Panc1 (cell line): ENCODE data around the gene MX1. TPM values are rescaled to one million over a fixed set of nuclear protein-coding genes. Genes with fewer than 3 reads are reported as not detected.

ENCODE experiments used
- ATAC-seq: fragments of 200-7000 bp; cut with Tn5 transposase; 2 replicates; pipeline ENCODE4 v1.9.1; 2020; ENCODE audit warnings: mild to moderate bottlenecking, moderate library complexity
- BruUV-seq: library from RNA; stranded (reverse); fragments of 400-500 nt; replicated peaks from 2 replicates; lab custom pipeline; 2021; lab: Mats Ljungman, UMichigan
- CTCF ChIA-PET: fragments of 300-600 bp; sonication (Branson Sonifier 250); formaldehyde crosslinking; loops from one replicate; lab custom pipeline; 2022; ENCODE audit warnings: antibody characterized with exemption; lab: Charles Lee
- POLR2A ChIA-PET: fragments of 300-600 bp; sonication (Branson Sonifier 250); formaldehyde crosslinking; loops from one replicate; lab custom pipeline; 2022; ENCODE audit warnings: antibody characterized with exemption; lab: Charles Lee
- DNase-seq: peaks from one replicate; pipeline ENCODE4 v3.0.0-alpha.2; 2010; ENCODE audit warnings: low read depth, low spot score
- H3K27ac ChIP-seq: 2 replicates; pipeline ENCODE4 v1.5.1; 2011; ENCODE audit warnings: mild to moderate bottlenecking, low read length, inconsistent platforms
- H3K27me3 ChIP-seq: fragments of 200-500 bp; sonication (Bioruptor generic); 2 replicates; pipeline ENCODE4 v1.6.0; 2014; ENCODE audit warnings: low read length, inconsistent platforms; ENCODE audit not compliant: control insufficient read depth, insufficient read depth
- H3K36me3 ChIP-seq: fragments of 200-500 bp; sonication (Bioruptor generic); 2 replicates; pipeline ENCODE4 v1.5.1; 2014; ENCODE audit warnings: inconsistent platforms, mild to moderate bottlenecking, low read length, moderate library complexity; ENCODE audit not compliant: control insufficient read depth, insufficient read depth
- H3K4me1 ChIP-seq: 2 replicates; pipeline ENCODE4 v1.5.1; 2011; ENCODE audit warnings: inconsistent platforms, mild to moderate bottlenecking, low read length, moderate library complexity; ENCODE audit not compliant: control insufficient read depth, insufficient read depth
- H3K4me3 ChIP-seq, 2 experiments: 2 replicates each; pipeline ENCODE4 v1.5.1; 2011 to 2012; ENCODE audit warnings: low read depth in 2 of 2, low read length in 2 of 2, mild to moderate bottlenecking in 2 of 2, inconsistent platforms in 1 of 2, moderate library complexity in 1 of 2
- H3K9me3 ChIP-seq: fragments of 200-500 bp; sonication (Bioruptor generic); 2 replicates; pipeline ENCODE4 v1.5.1; 2014; ENCODE audit warnings: low read depth, mild to moderate bottlenecking, inconsistent platforms, low read length, moderate library complexity; ENCODE audit not compliant: control insufficient read depth, insufficient read depth
- POLR2AphosphoS5 ChIP-seq: IDR thresholded peaks from 2 replicates; pipeline ENCODE4 v1.6.1; 2012; ENCODE audit warnings: mild to moderate bottlenecking, low read depth, low read length, moderate library complexity
- SIN3A ChIP-seq: IDR thresholded peaks from 2 replicates; pipeline ENCODE4 v1.6.1; 2012; ENCODE audit warnings: low read depth, mild to moderate bottlenecking, low read length, moderate library complexity, borderline replicate concordance; ENCODE audit not compliant: insufficient read depth
- TCF7L2 ChIP-seq: IDR thresholded peaks from 2 replicates; pipeline ENCODE4 v1.6.1; 2011; ENCODE audit warnings: mild to moderate bottlenecking, low read depth, low read length, inconsistent platforms
- in situ Hi-C: cut with HindIII; loops from 2 replicates; pipeline ENCODE4 v1.10.0; 2016; ENCODE audit warnings: low sequenced_read_pairs, low pct_unique_long_range_greater_than_20kb
- intact Hi-C: fragments of 100-400 bp; cut with micrococcal nuclease; formaldehyde crosslinking; loops from one replicate; pipeline ENCODE4 v1.10.0; 2022; ENCODE audit not compliant: unreplicated experiment
- total RNA-seq: library from RNA; stranded (reverse); gene quantifications from one replicate; pipeline ENCODE4 v1.2.1, GENCODE V29; 2021; ENCODE audit not compliant: unreplicated experiment
- TF ChIP-seq, protein P1 (sequence below): fragments of 450-650 bp; IDR thresholded peaks from 2 replicates; pipeline ENCODE4 v1.5.1; 2017; ENCODE audit warnings: mild to moderate bottlenecking
- TF ChIP-seq, protein P2 (sequence below), 2 experiments: IDR thresholded peaks; 2 replicates each; pipeline ENCODE4 v1.6.1; 2011 to 2012; ENCODE audit warnings: low read depth in 2 of 2, control low read depth in 1 of 2, low read length in 1 of 2, mild to moderate bottlenecking in 1 of 2, moderate library complexity in 1 of 2; ENCODE audit not compliant: insufficient read depth in 1 of 2

Gene MX1
- total RNA-seq, 1 experiment from 2014 or later = 7.8 TPM

DNA sequence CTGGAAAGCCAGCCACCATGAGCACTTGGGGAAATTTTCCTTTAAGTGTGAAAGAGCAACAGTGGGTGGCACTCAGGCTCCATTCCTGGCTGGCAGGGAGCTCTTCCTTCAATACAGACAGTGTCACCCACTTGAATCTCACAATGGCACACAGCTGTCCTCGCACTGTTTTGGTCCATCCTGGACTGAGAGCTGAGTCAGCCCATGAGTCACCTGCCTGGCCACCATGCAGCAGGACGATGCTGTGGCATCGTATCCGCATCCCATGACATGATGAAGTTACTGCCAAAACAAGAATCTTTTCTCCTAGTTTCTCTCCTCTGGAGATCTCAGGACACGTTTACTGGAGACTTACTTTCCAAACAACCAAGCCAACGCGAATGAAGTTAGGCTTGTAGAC is 75.9 kb downstream of the MX1 start:
- TF ChIP-seq SIN3A (no peak), POLR2AphosphoS5 (no peak), TCF7L2 (no peak)
- TF ChIP-seq, protein P1, sequence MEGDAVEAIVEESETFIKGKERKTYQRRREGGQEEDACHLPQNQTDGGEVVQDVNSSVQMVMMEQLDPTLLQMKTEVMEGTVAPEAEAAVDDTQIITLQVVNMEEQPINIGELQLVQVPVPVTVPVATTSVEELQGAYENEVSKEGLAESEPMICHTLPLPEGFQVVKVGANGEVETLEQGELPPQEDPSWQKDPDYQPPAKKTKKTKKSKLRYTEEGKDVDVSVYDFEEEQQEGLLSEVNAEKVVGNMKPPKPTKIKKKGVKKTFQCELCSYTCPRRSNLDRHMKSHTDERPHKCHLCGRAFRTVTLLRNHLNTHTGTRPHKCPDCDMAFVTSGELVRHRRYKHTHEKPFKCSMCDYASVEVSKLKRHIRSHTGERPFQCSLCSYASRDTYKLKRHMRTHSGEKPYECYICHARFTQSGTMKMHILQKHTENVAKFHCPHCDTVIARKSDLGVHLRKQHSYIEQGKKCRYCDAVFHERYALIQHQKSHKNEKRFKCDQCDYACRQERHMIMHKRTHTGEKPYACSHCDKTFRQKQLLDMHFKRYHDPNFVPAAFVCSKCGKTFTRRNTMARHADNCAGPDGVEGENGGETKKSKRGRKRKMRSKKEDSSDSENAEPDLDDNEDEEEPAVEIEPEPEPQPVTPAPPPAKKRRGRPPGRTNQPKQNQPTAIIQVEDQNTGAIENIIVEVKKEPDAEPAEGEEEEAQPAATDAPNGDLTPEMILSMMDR = no peak
- TF ChIP-seq, protein P2, sequence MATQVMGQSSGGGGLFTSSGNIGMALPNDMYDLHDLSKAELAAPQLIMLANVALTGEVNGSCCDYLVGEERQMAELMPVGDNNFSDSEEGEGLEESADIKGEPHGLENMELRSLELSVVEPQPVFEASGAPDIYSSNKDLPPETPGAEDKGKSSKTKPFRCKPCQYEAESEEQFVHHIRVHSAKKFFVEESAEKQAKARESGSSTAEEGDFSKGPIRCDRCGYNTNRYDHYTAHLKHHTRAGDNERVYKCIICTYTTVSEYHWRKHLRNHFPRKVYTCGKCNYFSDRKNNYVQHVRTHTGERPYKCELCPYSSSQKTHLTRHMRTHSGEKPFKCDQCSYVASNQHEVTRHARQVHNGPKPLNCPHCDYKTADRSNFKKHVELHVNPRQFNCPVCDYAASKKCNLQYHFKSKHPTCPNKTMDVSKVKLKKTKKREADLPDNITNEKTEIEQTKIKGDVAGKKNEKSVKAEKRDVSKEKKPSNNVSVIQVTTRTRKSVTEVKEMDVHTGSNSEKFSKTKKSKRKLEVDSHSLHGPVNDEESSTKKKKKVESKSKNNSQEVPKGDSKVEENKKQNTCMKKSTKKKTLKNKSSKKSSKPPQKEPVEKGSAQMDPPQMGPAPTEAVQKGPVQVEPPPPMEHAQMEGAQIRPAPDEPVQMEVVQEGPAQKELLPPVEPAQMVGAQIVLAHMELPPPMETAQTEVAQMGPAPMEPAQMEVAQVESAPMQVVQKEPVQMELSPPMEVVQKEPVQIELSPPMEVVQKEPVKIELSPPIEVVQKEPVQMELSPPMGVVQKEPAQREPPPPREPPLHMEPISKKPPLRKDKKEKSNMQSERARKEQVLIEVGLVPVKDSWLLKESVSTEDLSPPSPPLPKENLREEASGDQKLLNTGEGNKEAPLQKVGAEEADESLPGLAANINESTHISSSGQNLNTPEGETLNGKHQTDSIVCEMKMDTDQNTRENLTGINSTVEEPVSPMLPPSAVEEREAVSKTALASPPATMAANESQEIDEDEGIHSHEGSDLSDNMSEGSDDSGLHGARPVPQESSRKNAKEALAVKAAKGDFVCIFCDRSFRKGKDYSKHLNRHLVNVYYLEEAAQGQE (IDR thresholded peaks at IDR 0.05; ENCODE audit: insufficient read depth in 1 of 2, low read depth in 2 of 2, low read length in 1 of 2) = no peak
- in situ Hi-C loops = no loop called here
- no peaks in the 10 kb centered on the region for H3K36me3 ChIP-seq
- ATAC-seq = peak; percentile 36; the same call in 1 of the 2 replicates
- DNase-seq = no peak
- no TSS peak for BruUV-seq
- ChIA-PET POLR2A (interaction anchor here (0.7 kb wide), 1 partner anchor 18 kb away, joined by 9 read pairs; no protein-coding TSS in a partner anchor), CTCF (interaction anchor here (0.9 kb wide), 1 partner anchor 111 kb away, joined by 3 read pairs; no protein-coding TSS in a partner anchor)
- H3K4me1 ChIP-seq = peaks cover 50% of the 10 kb centered on the region
- no peaks in the 10 kb centered on the region for H3K9me3 ChIP-seq
- no peak overlapping the region for H3K4me3 ChIP-seq
- H3K27ac ChIP-seq = peak overlapping the region; percentile 35; the same call in 1 of the 2 replicates
- intact Hi-C loops = no loop called here
- no peaks in the 10 kb centered on the region for H3K27me3 ChIP-seq

GRCh38 chr21:41503331-41503730 is 77.3 kb downstream of the MX1 start:
- ATAC-seq (no peak), DNase-seq (no peak)
- POLR2A ChIA-PET = no interaction called here
- Histone ChIP-seq H3K4me3 (peak overlapping the region in 1 of 2 experiments; percentile 2; a peak in 1 of 4 replicates), H3K27me3 (no peaks in the 10 kb centered on the region), H3K36me3 (no peaks in the 10 kb centered on the region), H3K27ac (peak overlapping the region; percentile 17; the same call in 1 of the 2 replicates), H3K9me3 (no peaks in the 10 kb centered on the region), H3K4me1 (peaks cover 50% of the 10 kb centered on the region)
- CTCF ChIA-PET = no interaction called here
- BruUV-seq = no TSS peak
- TF ChIP-seq TCF7L2 (no peak), POLR2AphosphoS5 (no peak), SIN3A (no peak)
- TF ChIP-seq, protein P2 (IDR thresholded peaks at IDR 0.05; ENCODE audit: insufficient read depth in 1 of 2, low read depth in 2 of 2, low read length in 1 of 2) = no peak
- TF ChIP-seq, protein P1 = no peak
- in situ Hi-C loops = no loop called here
- intact Hi-C loops = no loop called here
